K562 (cell line): Measurements from ENCODE around the gene CARS2. TPM values are rescaled to one million over a fixed set of nuclear protein-coding genes. Genes with fewer than 3 reads are reported as not detected.

ENCODE experiments used
- ATAC-seq: fragments of 200-7000 bp; cut with Tn5 transposase; 3 replicates; pipeline ENCODE4 v1.9.1; 2020; ENCODE audit warnings: moderate library complexity
- BruUV-seq: library from RNA; stranded (reverse); fragments of 400-500 nt; replicated peaks from 2 replicates; lab custom pipeline; 2021; lab: Mats Ljungman, UMichigan
- CTCF ChIA-PET: fragments of 300-600 bp; formaldehyde crosslinking; extraction: SDS; loops from one replicate; lab custom pipeline; 2021; ENCODE audit warnings: low intra/inter-chr PET ratio; lab: Yijun Ruan, JAX
- POLR2A ChIA-PET: fragments of 300-600, 350-650 bp; sonication (Branson Sonifier 250); formaldehyde crosslinking; extraction: SDS; loops from one replicate; lab custom pipeline; 2021; ENCODE audit warnings: antibody characterized with exemption, inconsistent platforms; lab: Yijun Ruan, JAX
- DNase-seq, 4 experiments: peaks; one replicate each; pipeline versions ENCODE4 v3.0.0 to v3.0.0-alpha.2; 2011 to 2018; ENCODE audit warnings: low spot score in 3 of 4, mixed read lengths in 3 of 4; ENCODE audit errors: extremely low read depth in 1 of 4
- FAIRE-seq: peaks from 2 replicates; lab custom pipeline; 2011; peaks lifted over from hg19 to GRCh38; lab: Jason Lieb, UNC
- H2AFZ ChIP-seq: 2 replicates; pipeline ENCODE4 v1.6.0; 2011; ENCODE audit warnings: low read depth, low read length, control low read depth, inconsistent platforms
- H3K27ac ChIP-seq: fragments of 200-600 bp; 3 replicates; pipeline ENCODE4 v1.8.0; 2011; ENCODE audit warnings: low read depth, mild to moderate bottlenecking, control low read depth, inconsistent platforms, low read length, moderate library complexity, mixed read lengths; ENCODE audit errors: extremely low read depth
- H3K27me3 ChIP-seq, 2 experiments: fragments of 300-600 bp in 1 of 2; 2 replicates in 1 of 2; 3 replicates in 1 of 2; pipeline versions ENCODE4 v1.6.0 to v1.8.0; 2011; ENCODE audit warnings: inconsistent platforms in 2 of 2, low read length in 2 of 2, mild to moderate bottlenecking in 1 of 2, mixed read lengths in 1 of 2, moderate library complexity in 1 of 2; ENCODE audit not compliant: control insufficient read depth in 2 of 2, insufficient read depth in 2 of 2
- H3K36me3 ChIP-seq: fragments of 300-600 bp; 3 replicates; pipeline ENCODE4 v1.8.0; 2011; ENCODE audit warnings: mild to moderate bottlenecking, low read length, inconsistent platforms; ENCODE audit not compliant: control insufficient read depth, insufficient read depth
- H3K4me1 ChIP-seq, 2 experiments: fragments of 200-600 bp in 1 of 2; replicated peaks in 1 of 2; 2 replicates in 1 of 2; 3 replicates in 1 of 2; pipeline versions ENCODE4 v1.5.1 to v1.8.0; 2011; ENCODE audit warnings: inconsistent platforms in 2 of 2, low read length in 2 of 2, mild to moderate bottlenecking in 1 of 2, mixed read lengths in 1 of 2, moderate library complexity in 1 of 2; ENCODE audit not compliant: control insufficient read depth in 2 of 2, insufficient read depth in 2 of 2
- H3K4me2 ChIP-seq: 2 replicates; pipeline ENCODE4 v1.6.1; 2011; ENCODE audit warnings: low read length, control low read depth, inconsistent platforms, mixed read lengths; ENCODE audit not compliant: insufficient read depth
- H3K4me3 ChIP-seq: fragments of 200-600 bp; sonication (generic), shearing (Covaris generic); 2 replicates; pipeline ENCODE4 v1.5.1; 2016; ENCODE audit warnings: control low read depth, inconsistent platforms
- H3K79me2 ChIP-seq: fragments of 200-600 bp; 3 replicates; pipeline ENCODE4 v1.8.0; 2011; ENCODE audit warnings: low read length, inconsistent platforms; ENCODE audit not compliant: control insufficient read depth, insufficient read depth
- H3K9ac ChIP-seq, 2 experiments: 2 replicates each; pipeline versions ENCODE4 v1.6.0 to v1.6.1; 2011; ENCODE audit warnings: low read depth in 2 of 2, low read length in 2 of 2, control low read depth in 1 of 2, inconsistent platforms in 1 of 2, mild to moderate bottlenecking in 1 of 2, mixed read lengths in 1 of 2; ENCODE audit not compliant: insufficient read depth in 1 of 2
- H3K9me1 ChIP-seq: one replicate; pipeline ENCODE4 v1.6.0; 2011; ENCODE audit warnings: inconsistent platforms, mild to moderate bottlenecking, low read length, moderate library complexity; ENCODE audit not compliant: control insufficient read depth, insufficient read depth
- H3K9me3 ChIP-seq: replicated peaks from 2 replicates; pipeline ENCODE4 v1.5.1; 2011; ENCODE audit warnings: low read depth, low read length, inconsistent platforms; ENCODE audit not compliant: control insufficient read depth, insufficient read depth
- H4K20me1 ChIP-seq: replicated peaks from 2 replicates; pipeline ENCODE4 v1.6.1; 2011; ENCODE audit warnings: low read length, inconsistent platforms, mixed read lengths; ENCODE audit not compliant: control insufficient read depth, insufficient read depth
- C11orf30 ChIP-seq: fragments of 450-650 bp; IDR thresholded peaks from 2 replicates; pipeline ENCODE4 v1.6.1; 2016; ENCODE audit warnings: low read depth, mild to moderate bottlenecking
- CCAR2 ChIP-seq: fragments of 200-400 bp; formaldehyde crosslinking; IDR thresholded peaks from 2 replicates; pipeline ENCODE4 v1.6.1; 2017; ENCODE audit warnings: mild to moderate bottlenecking, low read depth, low read length
- CCNT2 ChIP-seq: IDR thresholded peaks from 2 replicates; pipeline ENCODE4 v1.6.1; 2011; ENCODE audit warnings: borderline replicate concordance, low read depth, mild to moderate bottlenecking, moderate library complexity, mixed read lengths, low read length; ENCODE audit not compliant: insufficient read length; ENCODE audit errors: extremely low read depth
- CHD1 ChIP-seq: fragments of 200-600 bp; sonication (generic); IDR thresholded peaks from one replicate; pipeline ENCODE4 v1.6.1; 2012; ENCODE audit warnings: mild to moderate bottlenecking, moderate library complexity, low read length, inconsistent platforms
- CSDE1 ChIP-seq, 2 experiments: fragments of 450-650 bp; IDR thresholded peaks; 2 replicates each; pipeline ENCODE4 v1.6.1; 2016; ENCODE audit warnings: mild to moderate bottlenecking in 1 of 2
- FOXK1 ChIP-seq: sonication (generic); formaldehyde crosslinking; IDR thresholded peaks from 2 replicates; pipeline ENCODE4 v1.8.0; 2022; ENCODE audit warnings: missing genetic modification reagents, mild to moderate bottlenecking, borderline replicate concordance
- GTF2A2 ChIP-seq: IDR thresholded peaks from 2 replicates; pipeline ENCODE4 v1.6.1; 2016; ENCODE audit warnings: mild to moderate bottlenecking, missing genetic modification characterization, missing compliant biosample characterization
- HMGXB4 ChIP-seq: sonication (generic); formaldehyde crosslinking; IDR thresholded peaks from 2 replicates; pipeline ENCODE4 v1.8.1; 2023; ENCODE audit warnings: mild to moderate bottlenecking, missing genetic modification reagents
- MCM5 ChIP-seq: fragments of 450-650 bp; IDR thresholded peaks from 2 replicates; pipeline ENCODE4 v1.6.1; 2016; ENCODE audit warnings: low read depth
- PHF21A ChIP-seq: fragments of 450-650 bp; IDR thresholded peaks from 2 replicates; pipeline ENCODE4 v1.6.1; 2017; ENCODE audit warnings: low read depth, borderline replicate concordance
- PRPF4 ChIP-seq: fragments of 200-400 bp; formaldehyde crosslinking; IDR thresholded peaks from one replicate; pipeline ENCODE4 v1.6.1; 2017; ENCODE audit warnings: low read length, low read depth, mild to moderate bottlenecking; ENCODE audit not compliant: insufficient read depth, poor library complexity, severe bottlenecking
- SAFB ChIP-seq: fragments of 200-400 bp; formaldehyde crosslinking; IDR thresholded peaks from 2 replicates; pipeline ENCODE4 v1.6.1; 2017; ENCODE audit warnings: low read depth, low read length, borderline replicate concordance
- SRSF1 ChIP-seq: fragments of 200-400 bp; formaldehyde crosslinking; IDR thresholded peaks from 2 replicates; pipeline ENCODE4 v1.6.1; 2017; ENCODE audit warnings: mild to moderate bottlenecking, low read depth, low read length, moderate library complexity
- THRB ChIP-seq: fragments of 450-650 bp; formaldehyde crosslinking; conservative IDR thresholded peaks from 2 replicates; pipeline ENCODE4 v1.4.0; 2022; ENCODE audit warnings: mild to moderate bottlenecking, missing genetic modification characterization
- ZNF444 ChIP-seq: fragments of 250-450 bp; sonication (Bioruptor Pico); IDR thresholded peaks from 2 replicates; pipeline ENCODE4 v1.4.0; 2020; ENCODE audit warnings: mild to moderate bottlenecking, moderate library complexity
- ZNF584 ChIP-seq: fragments of 200-800 bp; sonication (Bioruptor generic); IDR thresholded peaks from 2 replicates; pipeline ENCODE4 v1.6.1; 2016; ENCODE audit warnings: low read depth, mild to moderate bottlenecking, missing genetic modification characterization, missing compliant biosample characterization
- ZNF695 ChIP-seq: fragments of 450-650 bp; formaldehyde crosslinking; IDR thresholded peaks from 2 replicates; pipeline ENCODE4 v1.4.0; 2020; ENCODE audit warnings: mild to moderate bottlenecking, moderate library complexity
- WGBS: fragments of 100-300 bp; shearing (Covaris generic); methylation state at CpG from one replicate; pipeline ENCODE4 v1.1.6; 2016; ENCODE audit warnings: low coverage, mixed read lengths; ENCODE audit not compliant: insufficient coverage; ENCODE audit errors: missing lambda C conversion rate; 5-methylcytosine and 5-hydroxymethylcytosine counted together
- in situ Hi-C: fragments of 300-500 bp; cut with MboI; formaldehyde crosslinking; loops from 4 replicates; pipeline ENCODE4 v1.15.0; 2018; ENCODE audit warnings: inconsistent platforms, mixed read lengths
- intact Hi-C: fragments of 100-400 bp; cut with micrococcal nuclease; formaldehyde crosslinking; loops from 2 replicates; pipeline ENCODE4 v1.14.2; 2022
- polyA plus RNA-seq, 8 experiments: library from polyadenylated mRNA; depleted of rRNA in 4 of 8; stranded (reverse) in 5 of 8; unstranded in 3 of 8; fragments of >200 nt; fragmentation: Nextera tagmentation in 2 of 8; fragmentation: Illumina TruSeq in 1 of 8; extraction: Ambion mirVana in 2 of 8; extraction: Trizol in 1 of 8; gene quantifications; 2 replicates each; pipeline versions ENCODE4 v1.2.1 to v1.2.3, GENCODE V29; 2011 to 2014; ENCODE audit warnings: inconsistent platforms in 1 of 8, missing spikeins in 1 of 8
- total RNA-seq, 7 experiments: library from RNA; depleted of rRNA in 6 of 7; stranded (reverse); fragments of >200 nt in 6 of 7; fragmentation: Illumina TruSeq in 2 of 7; extraction: Trizol in 2 of 7; gene quantifications; 2 replicates each; pipeline versions ENCODE4 v1.2.1 to v1.2.3, GENCODE V29; 2011 to 2021; ENCODE audit warnings: low replicate concordance in 1 of 7

CARS2 gene
- total and polyA plus RNA-seq, 9 of the 15 experiments (the other 6 are each of a cell fraction or from before 2014, with no cell fraction given), result 1.7 to 37.4 (median 30.5) TPM

- H3K79me2 ChIP-seq, result peaks cover 60% of the 10 kb centered on the region
- no peaks in the 10 kb centered on the region for H3K9me1 ChIP-seq
- intact Hi-C loops (loop anchor here (2.0 to 10.0 kb wide), 5 partner anchors 99 to 259 kb away; partner anchors contain the start of genes ANKRD10 and NAXD), in situ Hi-C loops (no loop called here)
- peaks cover 2 to 21% of the 10 kb centered on the region in 2 experiments; a peak in 2 of 5 replicates for H3K4me1 ChIP-seq
- H2AFZ ChIP-seq, result no peak overlapping the region
- peaks cover 4% of the 10 kb centered on the region; the same call in 1 of the 3 replicates for H3K36me3 ChIP-seq
- no peak for FAIRE-seq
- no TSS peak for BruUV-seq
- peak overlapping the region; percentile 86 for H3K4me3 ChIP-seq
- WGBS, result 0% methylated on average over 1 of the region's 86 CpGs
- ChIA-PET CTCF (no interaction called here), POLR2A (interaction anchor here (0.6 to 1.5 kb wide), 3 partner anchors 15 to 64 kb away, joined by 4 to 7 read pairs (median 5); no protein-coding TSS in a partner anchor)
- DNase-seq, result peak in 2 of 4 experiments; percentile 12 to 50
- peak overlapping the region; percentile 97 for H3K27ac ChIP-seq
- no peaks in the 10 kb centered on the region for H3K9me3 ChIP-seq
- H3K4me2 ChIP-seq, result peak overlapping the region; percentile 85
- H3K9ac ChIP-seq, result peak overlapping the region; percentile 92 to 94
- 0 out of 3 replicates have a peak, but pooled peaks have one; percentile 0 for ATAC-seq
- no peaks in the 10 kb centered on the region for H3K27me3 ChIP-seq
- peaks cover 8% of the 10 kb centered on the region; the same call in 1 of the 2 replicates for H4K20me1 ChIP-seq
- TF ChIP-seq CCNT2 (peak; percentile 27), ZNF695 (CRISPR knock-in tag) (no peak), PRPF4 (peak; percentile 13), C11orf30 (no peak), THRB (CRISPR knock-in tag) (no peak), MCM5 (no peak), CSDE1 (IDR thresholded peaks at IDR 0.05) (no peak), FOXK1 (CRISPR knock-in tag) (no peak), HMGXB4 (CRISPR knock-in tag) (no peak), SRSF1 (no peak), CCAR2 (no peak), GTF2A2 (tag) (no peak), PHF21A (no peak), CHD1 (peak; percentile 44), ZNF444 (CRISPR knock-in tag) (no peak), SAFB (no peak), ZNF584 (no peak)
Observed at GRCh38 chr13:110713981-110714796, 8.3 kb upstream of the CARS2 start.
